Measurements from ENCODE around the gene HMGB1. TPM values are rescaled to one million over a fixed set of nuclear protein-coding genes. Genes with fewer than 3 reads are reported as not detected.
A peak's percentile ranks its signal among the peaks of the same experiment; 100 is the strongest.

Gene HMGB1
- total RNA-seq, 1 donor from 2014 or later, result 603 TPM

- Mint-ChIP-seq H3K27ac (no peak overlapping the region), H3K4me1 (ENCODE audit: low read depth) (peaks cover 11% of the 10 kb centered on the region), H3K36me3 (ENCODE audit: low read depth) (no peaks in the 10 kb centered on the region), H3K9me3 (no peaks in the 10 kb centered on the region), H3K27me3 (ENCODE audit: low read depth) (peaks cover 13% of the 10 kb centered on the region), H3K4me3 (ENCODE audit: low read depth) (no peak overlapping the region)
- no peak for DNase-seq (ENCODE audit: low spot score)
- intact Hi-C loops (cut with micrococcal nuclease), result no loop called here
Observed at GRCh38 chr13:30438286-30438685, 27.4 kb downstream of the HMGB1 start.

DNA sequence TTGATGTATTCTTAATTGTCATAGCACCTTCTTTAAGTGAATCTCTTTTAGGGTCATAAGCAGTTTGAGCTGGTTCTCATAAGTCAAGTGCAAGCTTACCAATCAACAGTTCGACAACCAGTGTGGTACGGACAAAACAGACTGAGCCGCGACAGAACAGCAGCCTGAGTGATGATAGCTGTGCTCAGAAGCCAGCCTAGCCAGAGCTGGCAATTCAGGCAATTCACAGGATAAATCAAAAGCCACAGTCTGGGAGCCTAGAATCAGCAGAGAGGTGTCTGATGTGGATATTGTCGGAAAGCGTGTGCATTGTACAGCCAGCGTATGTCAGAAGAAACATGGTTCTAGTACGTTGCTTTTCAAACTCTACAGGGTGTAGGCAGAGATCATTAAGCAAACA lies 28.6 kb downstream of the HMGB1 start:
- DNase-seq (ENCODE audit: low spot score), result no peak
- intact Hi-C loops (cut with micrococcal nuclease), result no loop called here
- Mint-ChIP-seq H3K36me3 (ENCODE audit: low read depth) (no peaks in the 10 kb centered on the region), H3K4me3 (ENCODE audit: low read depth) (no peak overlapping the region), H3K4me1 (ENCODE audit: low read depth) (peaks cover 11% of the 10 kb centered on the region), H3K27ac (no peak overlapping the region), H3K9me3 (no peaks in the 10 kb centered on the region), H3K27me3 (ENCODE audit: low read depth) (peaks cover 13% of the 10 kb centered on the region)

GRCh38 chr13:30435911-30436451 lies 29.8 kb downstream of the HMGB1 start:
- Mint-ChIP-seq H3K27ac (no peak overlapping the region), H3K4me3 (ENCODE audit: low read depth) (no peak overlapping the region), H3K27me3 (ENCODE audit: low read depth) (peaks cover 13% of the 10 kb centered on the region), H3K36me3 (ENCODE audit: low read depth) (no peaks in the 10 kb centered on the region), H3K9me3 (no peaks in the 10 kb centered on the region), H3K4me1 (ENCODE audit: low read depth) (peaks cover 16% of the 10 kb centered on the region)
- no peak for DNase-seq (ENCODE audit: low spot score)
- intact Hi-C loops (cut with micrococcal nuclease), result no loop called here

DNA sequence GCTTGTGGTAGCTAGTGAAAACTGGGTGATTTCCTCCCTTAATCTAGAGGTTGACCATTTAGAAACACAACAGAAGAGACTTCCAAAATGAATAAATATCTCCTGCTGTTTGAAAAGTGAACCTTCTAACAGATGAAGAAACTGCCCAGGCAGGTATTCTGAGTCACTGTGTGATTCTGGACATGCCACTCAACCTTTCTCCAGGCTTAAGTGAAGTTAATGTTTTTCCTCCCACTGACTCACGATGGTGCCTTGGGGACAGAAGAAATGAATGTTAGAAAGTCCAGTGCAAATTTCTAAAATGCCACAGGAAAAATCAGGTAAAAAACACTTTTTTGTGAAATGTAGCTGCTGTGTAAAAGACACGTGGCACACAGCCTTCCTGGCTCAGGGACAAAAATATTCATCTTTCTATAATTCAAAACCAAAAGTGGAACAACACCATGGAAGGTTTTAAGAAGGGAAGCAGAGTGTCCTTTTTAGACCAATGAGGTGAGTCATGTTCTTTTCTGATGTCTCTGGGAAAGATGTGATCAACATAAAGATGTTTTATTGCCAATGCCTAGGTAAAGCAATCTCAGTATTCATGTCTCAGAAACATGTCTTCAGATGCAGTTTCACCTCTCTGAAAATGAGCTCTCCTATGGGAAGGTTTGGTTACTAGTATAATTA lies 34.3 kb downstream of the HMGB1 start:
- no peak for DNase-seq (ENCODE audit: low spot score)
- peaks cover 8% of the 10 kb centered on the region for H3K27me3 Mint-ChIP-seq (ENCODE audit: low read depth)
- H3K4me3 Mint-ChIP-seq (ENCODE audit: low read depth), result peak overlapping the region; percentile 8
- peaks cover 30% of the 10 kb centered on the region for H3K4me1 Mint-ChIP-seq (ENCODE audit: low read depth)
- no peaks in the 10 kb centered on the region for H3K36me3 Mint-ChIP-seq (ENCODE audit: low read depth)
- intact Hi-C loops (cut with micrococcal nuclease), result loop anchor here (2.0 kb wide), 4 partner anchors 23 to 55 kb away; partner anchors contain the start of gene HMGB1
- H3K9me3 Mint-ChIP-seq, result no peaks in the 10 kb centered on the region
- peak overlapping the region; percentile 30 for H3K27ac Mint-ChIP-seq

DNA sequence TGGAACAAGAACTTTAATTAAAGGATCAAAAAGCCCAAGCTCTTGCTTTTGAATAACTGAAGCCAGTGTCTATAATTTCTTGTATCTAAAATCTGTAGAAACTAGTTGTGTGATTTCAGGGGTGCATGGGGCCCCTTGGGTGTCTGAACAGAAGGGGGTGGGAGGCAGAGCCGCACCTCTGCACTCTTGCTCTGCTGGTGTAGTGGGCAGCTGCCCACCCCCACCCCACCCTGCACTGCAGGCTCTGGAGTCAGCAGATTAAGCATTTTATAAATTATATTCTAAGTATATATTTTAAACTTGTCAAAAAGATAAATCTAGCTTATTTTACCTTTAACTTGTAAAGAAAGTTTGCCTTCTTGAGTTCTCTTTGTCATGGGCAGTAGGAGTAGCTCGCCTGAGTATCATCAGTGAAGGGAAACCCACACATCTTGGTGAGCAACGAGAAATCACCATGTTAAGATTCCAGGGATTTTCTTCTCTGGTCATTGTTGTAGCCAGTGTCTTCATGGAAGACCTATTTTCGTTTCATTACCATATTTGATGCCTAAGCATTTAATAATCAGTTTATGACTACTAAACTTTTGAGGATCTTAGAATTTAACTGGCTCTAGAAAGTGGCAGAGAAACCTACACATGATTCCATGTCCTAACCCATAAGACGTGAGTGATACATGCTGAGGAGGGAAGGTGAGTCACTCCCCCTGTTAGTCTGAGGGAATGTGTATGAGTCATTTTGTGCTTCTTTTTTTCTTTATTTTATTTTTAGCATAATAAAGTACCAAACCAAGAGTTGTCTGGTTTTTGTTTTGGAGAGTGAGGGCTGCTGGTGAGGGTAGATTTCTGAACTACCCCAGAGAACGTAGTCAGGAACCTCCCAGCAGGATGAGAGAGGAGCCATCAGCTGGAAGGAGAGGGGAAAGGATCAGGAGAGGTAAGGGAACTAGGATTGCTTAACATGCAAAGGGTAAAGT lies 35.7 kb downstream of the HMGB1 start:
- H3K4me3 Mint-ChIP-seq (ENCODE audit: low read depth), result peak overlapping the region; percentile 59
- H3K27ac Mint-ChIP-seq, result peak overlapping the region; percentile 89
- DNase-seq (ENCODE audit: low spot score), result no peak
- H3K4me1 Mint-ChIP-seq (ENCODE audit: low read depth), result peaks cover 28% of the 10 kb centered on the region
- no peaks in the 10 kb centered on the region for H3K27me3 Mint-ChIP-seq (ENCODE audit: low read depth)
- H3K36me3 Mint-ChIP-seq (ENCODE audit: low read depth), result no peaks in the 10 kb centered on the region
- intact Hi-C loops (cut with micrococcal nuclease), result loop anchor here (1.0 to 10.0 kb wide), 6 partner anchors 8 to 125 kb away; partner anchors contain the start of genes HMGB1, KATNAL1 and UBE2L5
- no peaks in the 10 kb centered on the region for H3K9me3 Mint-ChIP-seq

DNA sequence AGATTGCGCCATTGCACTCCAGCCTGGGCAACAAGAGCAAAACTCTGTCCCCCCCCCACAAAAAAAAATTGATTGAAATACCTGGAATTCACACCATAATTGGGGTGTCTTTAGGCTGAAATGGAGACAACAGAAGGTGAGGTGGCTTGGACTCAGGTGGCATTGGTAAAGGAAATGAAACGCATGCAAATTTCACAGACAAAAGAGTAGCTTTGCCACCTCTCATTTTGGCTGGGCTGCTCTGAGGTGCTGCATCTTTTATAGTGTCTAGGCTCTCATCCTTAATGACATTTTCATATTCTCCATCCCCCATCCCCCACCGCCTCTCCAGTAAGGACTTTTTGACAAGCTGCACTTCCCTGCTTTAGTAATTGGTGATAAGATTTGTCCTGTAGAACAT lies 36.5 kb downstream of the HMGB1 start:
- Mint-ChIP-seq H3K9me3 (no peaks in the 10 kb centered on the region), H3K4me3 (ENCODE audit: low read depth) (no peak overlapping the region), H3K36me3 (ENCODE audit: low read depth) (no peaks in the 10 kb centered on the region), H3K27me3 (ENCODE audit: low read depth) (no peaks in the 10 kb centered on the region), H3K4me1 (ENCODE audit: low read depth) (peaks cover 28% of the 10 kb centered on the region), H3K27ac (no peak overlapping the region)
- intact Hi-C loops (cut with micrococcal nuclease), result loop anchor here (10.0 kb wide), 1 partner anchor 124 kb away; the partner anchor contains the start of gene KATNAL1
- DNase-seq (ENCODE audit: low spot score), result no peak

DNA sequence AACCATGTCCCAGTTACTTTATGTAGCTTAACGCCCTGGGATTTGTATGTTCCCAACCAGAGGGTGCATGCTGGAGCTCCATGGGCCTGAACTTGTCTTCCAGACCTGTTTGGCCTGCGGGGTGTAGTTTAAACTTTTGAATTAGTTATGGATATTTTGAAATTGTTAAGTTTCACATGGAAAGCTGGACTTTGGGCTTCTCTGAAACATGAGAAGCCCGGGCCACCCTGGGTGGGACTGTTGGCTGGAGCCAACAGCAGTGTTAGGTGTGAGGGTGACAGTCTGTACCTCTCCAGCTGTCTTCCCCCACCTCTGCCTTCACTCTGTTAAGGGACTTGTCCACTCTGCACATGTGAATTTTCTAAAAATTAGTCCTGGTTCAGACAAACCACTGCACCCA lies 41.8 kb downstream of the HMGB1 start:
- no peak overlapping the region for H3K27ac Mint-ChIP-seq
- peaks cover 15% of the 10 kb centered on the region for H3K4me1 Mint-ChIP-seq (ENCODE audit: low read depth)
- intact Hi-C loops (cut with micrococcal nuclease), result loop anchor here (5.0 to 10.0 kb wide), 3 partner anchors 38 to 119 kb away; partner anchors contain the start of gene KATNAL1
- H3K27me3 Mint-ChIP-seq (ENCODE audit: low read depth), result no peaks in the 10 kb centered on the region
- no peak for DNase-seq (ENCODE audit: low spot score)
- H3K4me3 Mint-ChIP-seq (ENCODE audit: low read depth), result no peak overlapping the region
- no peaks in the 10 kb centered on the region for H3K9me3 Mint-ChIP-seq
- no peaks in the 10 kb centered on the region for H3K36me3 Mint-ChIP-seq (ENCODE audit: low read depth)

DNA sequence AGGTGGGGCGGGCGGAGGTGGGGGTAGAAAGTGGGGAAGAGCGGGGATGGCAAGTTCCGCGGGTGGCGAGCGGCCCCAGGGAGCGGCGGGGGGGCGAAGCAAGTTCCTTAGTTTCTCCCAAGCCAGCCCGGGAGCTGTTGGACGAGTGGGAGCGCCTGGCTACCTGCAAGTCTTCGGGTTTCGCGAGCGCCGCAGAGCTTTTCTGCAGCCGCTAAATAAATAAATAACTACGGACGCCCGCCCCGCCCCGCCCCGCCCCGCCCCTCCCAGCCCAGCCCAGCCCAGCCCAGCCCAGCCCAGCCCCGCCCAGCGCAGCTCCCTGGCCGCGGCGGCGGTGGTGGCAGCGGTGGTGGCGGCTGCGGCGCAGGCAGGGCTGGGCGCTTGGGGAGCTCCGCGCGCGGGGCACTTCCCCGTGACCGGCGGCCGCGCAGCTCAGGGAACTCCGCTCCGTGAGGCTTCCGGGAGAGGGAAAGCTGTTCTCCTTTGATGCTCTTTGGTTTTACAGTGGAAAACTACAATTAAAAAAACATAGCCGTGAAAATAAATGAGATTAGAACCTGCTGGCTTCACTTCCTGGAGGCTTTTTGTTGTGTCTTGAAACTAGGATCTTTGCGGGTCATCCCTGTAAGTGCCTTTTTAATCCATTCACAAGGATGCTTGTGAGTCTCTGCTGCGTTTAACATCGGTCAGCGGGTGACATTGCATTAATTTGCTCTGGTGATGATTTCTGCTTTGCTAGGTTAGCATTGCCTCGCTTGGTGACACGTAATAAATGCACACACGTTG lies 43.5 kb downstream of the HMGB1 start, which contains the start of gene UBE2L5:
Gene UBE2L5 (plus strand): TSS at position 440 of the 786 bp plus-strand sequence. CDS start 5,498 bp downstream, outside the sequence.
- H3K36me3 Mint-ChIP-seq (ENCODE audit: low read depth), result no peaks in the 10 kb centered on the region
- intact Hi-C loops (cut with micrococcal nuclease), result loop anchor here (1.0 to 10.0 kb wide), 4 partner anchors 8 to 117 kb away; partner anchors contain the start of gene KATNAL1
- no peaks in the 10 kb centered on the region for H3K27me3 Mint-ChIP-seq (ENCODE audit: low read depth)
- peaks cover 14% of the 10 kb centered on the region for H3K4me1 Mint-ChIP-seq (ENCODE audit: low read depth)
- peak within 1 kb of the TSS; percentile 86 for H3K4me3 Mint-ChIP-seq (ENCODE audit: low read depth)
- H3K27ac Mint-ChIP-seq, result peak within 1 kb of the TSS; percentile 76
- H3K9me3 Mint-ChIP-seq, result no peaks in the 10 kb centered on the region
- DNase-seq (ENCODE audit: low spot score), result peak; percentile 73

GRCh38 chr13:30421093-30422053 lies 44.4 kb downstream of the HMGB1 start:
- no peaks in the 10 kb centered on the region for H3K36me3 Mint-ChIP-seq (ENCODE audit: low read depth)
- intact Hi-C loops (cut with micrococcal nuclease), result loop anchor here (1.0 to 10.0 kb wide), 5 partner anchors 9 to 117 kb away; partner anchors contain the start of gene KATNAL1
- H3K4me1 Mint-ChIP-seq (ENCODE audit: low read depth), result peaks cover 17% of the 10 kb centered on the region
- peak overlapping the region; percentile 18 for H3K27ac Mint-ChIP-seq
- peak overlapping the region; percentile 76 for H3K4me3 Mint-ChIP-seq (ENCODE audit: low read depth)
- H3K27me3 Mint-ChIP-seq (ENCODE audit: low read depth), result no peaks in the 10 kb centered on the region
- H3K9me3 Mint-ChIP-seq, result no peaks in the 10 kb centered on the region
- DNase-seq (ENCODE audit: low spot score), result peak; percentile 45

DNA sequence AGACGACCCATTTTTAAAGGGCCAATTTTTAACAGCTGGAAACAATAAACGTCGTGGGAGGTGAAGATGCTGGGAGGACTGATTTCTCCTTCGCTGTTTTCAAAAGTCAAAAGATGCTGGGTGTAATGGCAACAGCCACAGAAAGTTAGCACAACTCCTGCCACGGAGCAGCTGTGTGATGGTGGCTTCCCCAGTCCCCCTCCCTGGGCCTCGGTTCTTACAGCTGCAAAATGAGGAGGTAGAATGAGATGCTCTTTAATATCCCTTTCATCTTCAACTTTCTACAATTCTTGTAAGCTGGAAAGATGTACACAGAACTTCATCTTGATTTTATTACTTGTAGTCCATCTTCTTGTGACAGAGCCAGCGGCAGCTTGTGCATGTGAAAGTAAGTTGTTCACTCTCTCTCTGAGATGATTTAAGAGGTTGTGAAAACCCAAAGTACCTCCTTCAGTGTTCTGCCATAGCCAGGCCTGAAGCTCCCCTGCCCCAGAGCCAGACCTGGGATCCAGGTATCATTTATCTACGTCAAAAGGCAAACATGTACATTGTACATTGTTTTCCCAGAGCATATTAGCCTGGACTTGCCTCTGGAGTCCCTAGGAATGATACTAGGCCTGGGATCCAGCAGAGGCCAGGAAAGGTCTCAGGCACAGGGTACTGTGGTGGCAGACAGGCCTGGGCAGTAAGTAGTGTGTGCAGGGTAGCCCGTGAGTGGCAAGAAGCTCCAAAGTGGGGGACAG lies 46.8 kb downstream of the HMGB1 start:
- H3K27ac Mint-ChIP-seq, result no peak overlapping the region

More for the DNA sequence above, 46.8 kb downstream of the HMGB1 start:
- peaks cover 28% of the 10 kb centered on the region for H3K4me1 Mint-ChIP-seq (ENCODE audit: low read depth)
- no peak overlapping the region for H3K4me3 Mint-ChIP-seq (ENCODE audit: low read depth)
- no peaks in the 10 kb centered on the region for H3K27me3 Mint-ChIP-seq (ENCODE audit: low read depth)
- no peak for DNase-seq (ENCODE audit: low spot score)
- H3K9me3 Mint-ChIP-seq, result no peaks in the 10 kb centered on the region
- intact Hi-C loops (cut with micrococcal nuclease), result no loop called here
- H3K36me3 Mint-ChIP-seq (ENCODE audit: low read depth), result no peaks in the 10 kb centered on the region
